Measurements from ENCODE around the gene DAP. TPM values are rescaled to one million over a fixed set of nuclear protein-coding genes. Genes with fewer than 3 reads are reported as not detected.

DAP gene
- total and polyA plus RNA-seq, 4 donors, result 36.6 to 122 (median 101) TPM

DNA sequence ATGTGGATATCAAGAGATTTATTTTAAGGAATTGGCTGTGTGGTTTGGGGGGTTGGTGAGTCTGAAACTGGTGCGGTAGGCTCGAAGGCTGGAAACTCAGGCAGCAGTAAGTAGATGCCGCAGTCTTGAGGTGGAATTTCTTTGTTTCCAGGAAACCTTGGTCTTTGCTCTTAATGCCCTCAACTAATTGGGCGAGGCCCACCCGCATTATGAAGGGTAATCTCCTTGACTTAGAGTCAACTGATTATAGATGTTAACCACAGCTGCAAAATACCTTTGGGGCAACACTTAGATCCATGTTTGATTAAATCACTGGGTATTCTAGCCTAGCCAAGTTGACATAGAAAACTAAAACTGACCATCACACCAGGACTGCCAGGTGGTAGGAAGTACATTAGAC lies 113.4 kb downstream of the DAP start:
- TF ChIP-seq, protein P1, sequence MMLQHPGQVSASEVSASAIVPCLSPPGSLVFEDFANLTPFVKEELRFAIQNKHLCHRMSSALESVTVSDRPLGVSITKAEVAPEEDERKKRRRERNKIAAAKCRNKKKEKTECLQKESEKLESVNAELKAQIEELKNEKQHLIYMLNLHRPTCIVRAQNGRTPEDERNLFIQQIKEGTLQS (IDR thresholded peaks at IDR 0.05), result no peak
- TF ChIP-seq HNF4G (IDR thresholded peaks at IDR 0.05) (no peak), JUND (IDR thresholded peaks at IDR 0.05) (no peak), HNF4A (conservative IDR thresholded peaks at IDR 0.05) (no peak), RAD21 (IDR thresholded peaks at IDR 0.05) (no peak), EGR1 (IDR thresholded peaks at IDR 0.05; ENCODE audit: low read depth in 2 of 2) (no peak), MAX (IDR thresholded peaks at IDR 0.05) (no peak), GABPA (IDR thresholded peaks at IDR 0.05 in 1 of 2, conservative IDR thresholded peaks at IDR 0.05 in 1 of 2) (no peak), ZBTB33 (IDR thresholded peaks at IDR 0.05) (no peak), FOXA2 (IDR thresholded peaks at IDR 0.05) (no peak), YY1 (IDR thresholded peaks at IDR 0.05) (no peak), TAF1 (conservative IDR thresholded peaks at IDR 0.05) (no peak)
- TF ChIP-seq, protein P2, sequence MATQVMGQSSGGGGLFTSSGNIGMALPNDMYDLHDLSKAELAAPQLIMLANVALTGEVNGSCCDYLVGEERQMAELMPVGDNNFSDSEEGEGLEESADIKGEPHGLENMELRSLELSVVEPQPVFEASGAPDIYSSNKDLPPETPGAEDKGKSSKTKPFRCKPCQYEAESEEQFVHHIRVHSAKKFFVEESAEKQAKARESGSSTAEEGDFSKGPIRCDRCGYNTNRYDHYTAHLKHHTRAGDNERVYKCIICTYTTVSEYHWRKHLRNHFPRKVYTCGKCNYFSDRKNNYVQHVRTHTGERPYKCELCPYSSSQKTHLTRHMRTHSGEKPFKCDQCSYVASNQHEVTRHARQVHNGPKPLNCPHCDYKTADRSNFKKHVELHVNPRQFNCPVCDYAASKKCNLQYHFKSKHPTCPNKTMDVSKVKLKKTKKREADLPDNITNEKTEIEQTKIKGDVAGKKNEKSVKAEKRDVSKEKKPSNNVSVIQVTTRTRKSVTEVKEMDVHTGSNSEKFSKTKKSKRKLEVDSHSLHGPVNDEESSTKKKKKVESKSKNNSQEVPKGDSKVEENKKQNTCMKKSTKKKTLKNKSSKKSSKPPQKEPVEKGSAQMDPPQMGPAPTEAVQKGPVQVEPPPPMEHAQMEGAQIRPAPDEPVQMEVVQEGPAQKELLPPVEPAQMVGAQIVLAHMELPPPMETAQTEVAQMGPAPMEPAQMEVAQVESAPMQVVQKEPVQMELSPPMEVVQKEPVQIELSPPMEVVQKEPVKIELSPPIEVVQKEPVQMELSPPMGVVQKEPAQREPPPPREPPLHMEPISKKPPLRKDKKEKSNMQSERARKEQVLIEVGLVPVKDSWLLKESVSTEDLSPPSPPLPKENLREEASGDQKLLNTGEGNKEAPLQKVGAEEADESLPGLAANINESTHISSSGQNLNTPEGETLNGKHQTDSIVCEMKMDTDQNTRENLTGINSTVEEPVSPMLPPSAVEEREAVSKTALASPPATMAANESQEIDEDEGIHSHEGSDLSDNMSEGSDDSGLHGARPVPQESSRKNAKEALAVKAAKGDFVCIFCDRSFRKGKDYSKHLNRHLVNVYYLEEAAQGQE (IDR thresholded peaks at IDR 0.05), result no peak
- Histone ChIP-seq H3K4me1 (ENCODE audit: control insufficient read depth in 4 of 4, insufficient read depth in 4 of 4, low read length in 3 of 4) (peaks cover 0 to 5% (median 0%) of the 10 kb centered on the region in 4 donors), H3K9ac (ENCODE audit: low read depth in 1 of 2, low read length in 2 of 2) (no peak overlapping the region), H3K4me3 (ENCODE audit: low read depth in 1 of 3, low read length in 3 of 3) (no peak overlapping the region), H3K9me3 (ENCODE audit: control insufficient read depth in 4 of 4, low read length in 3 of 4) (no peaks in the 10 kb centered on the region), H3K27me3 (ENCODE audit: control insufficient read depth in 4 of 4, insufficient read depth in 4 of 4, low read length in 3 of 4) (no peaks in the 10 kb centered on the region), H3K36me3 (ENCODE audit: control insufficient read depth in 4 of 4, insufficient read depth in 3 of 4, low read depth in 1 of 4, low read length in 3 of 4) (no peaks in the 10 kb centered on the region), H3K27ac (ENCODE audit: low read depth in 1 of 2, low read length in 2 of 2) (no peak overlapping the region)
- DNase-seq (ENCODE audit: low spot score), result no peak
- WGBS, result 96% methylated on average over 5 of the region's 5 CpGs

- Histone ChIP-seq H3K9me3 (ENCODE audit: control insufficient read depth in 4 of 4, low read length in 3 of 4) (no peaks in the 10 kb centered on the region), H3K27ac (ENCODE audit: low read depth in 1 of 2, low read length in 2 of 2) (no peak overlapping the region), H3K9ac (ENCODE audit: low read depth in 1 of 2, low read length in 2 of 2) (no peak overlapping the region), H3K27me3 (ENCODE audit: control insufficient read depth in 4 of 4, insufficient read depth in 4 of 4, low read length in 3 of 4) (no peaks in the 10 kb centered on the region), H3K36me3 (ENCODE audit: control insufficient read depth in 4 of 4, insufficient read depth in 3 of 4, low read depth in 1 of 4, low read length in 3 of 4) (no peaks in the 10 kb centered on the region), H3K4me3 (ENCODE audit: low read depth in 1 of 3, low read length in 3 of 3) (no peak overlapping the region), H3K4me1 (ENCODE audit: control insufficient read depth in 4 of 4, insufficient read depth in 4 of 4, low read length in 3 of 4) (peaks cover 0 to 5% (median 0%) of the 10 kb centered on the region in 4 donors)
- WGBS, result 87% methylated on average over 6 of the region's 6 CpGs
- TF ChIP-seq NR2F2 (IDR thresholded peaks at IDR 0.05) (no peak), HNF4G (IDR thresholded peaks at IDR 0.05) (no peak), RXRA (IDR thresholded peaks at IDR 0.05) (no peak), GABPA (IDR thresholded peaks at IDR 0.05 in 1 of 2, conservative IDR thresholded peaks at IDR 0.05 in 1 of 2) (no peak), HNF4A (conservative IDR thresholded peaks at IDR 0.05) (no peak), RAD21 (IDR thresholded peaks at IDR 0.05) (no peak)
- DNase-seq (ENCODE audit: low spot score), result no peak
Measured at GRCh38 chr5:10645671-10646070, 115.4 kb downstream of the DAP start.
